Calu3 (cell line): Measurements from ENCODE around the gene FAM83B. TPM values are rescaled to one million over a fixed set of nuclear protein-coding genes. Genes with fewer than 3 reads are reported as not detected.

Source experiments
- BruUV-seq: library from RNA; stranded (reverse); fragments of 400-500 nt; replicated peaks from 2 replicates; lab custom pipeline; 2021; lab: Mats Ljungman, UMichigan
- CTCF ChIA-PET: fragments of 300-600 bp; sonication (Branson Sonifier 250); formaldehyde crosslinking; loops from one replicate; lab custom pipeline; 2022; ENCODE audit warnings: antibody characterized with exemption; lab: Charles Lee
- DNase-seq: peaks from one replicate; pipeline ENCODE4 v3.0.0; 2022
- H3K27ac Mint-ChIP-seq: one replicate; pipeline ENCODE4 v1.8.0; 2022; ENCODE audit warnings: mixed read lengths; ENCODE audit not compliant: unreplicated experiment
- H3K27me3 Mint-ChIP-seq: one replicate; pipeline ENCODE4 v1.8.0; 2022; ENCODE audit warnings: mixed read lengths; ENCODE audit not compliant: unreplicated experiment
- H3K36me3 Mint-ChIP-seq: one replicate; pipeline ENCODE4 v1.8.0; 2022; ENCODE audit warnings: mild to moderate bottlenecking, moderate library complexity, mixed read lengths; ENCODE audit not compliant: insufficient read depth, unreplicated experiment
- H3K4me1 Mint-ChIP-seq: one replicate; pipeline ENCODE4 v1.8.0; 2022; ENCODE audit warnings: mild to moderate bottlenecking, low read depth, mixed read lengths; ENCODE audit not compliant: unreplicated experiment
- H3K4me3 Mint-ChIP-seq: one replicate; pipeline ENCODE4 v1.8.0; 2022; ENCODE audit warnings: mild to moderate bottlenecking, low read depth, moderate library complexity, mixed read lengths; ENCODE audit not compliant: unreplicated experiment
- H3K9me3 Mint-ChIP-seq: one replicate; pipeline ENCODE4 v1.8.0; 2022; ENCODE audit warnings: low read depth, mixed read lengths; ENCODE audit not compliant: unreplicated experiment
- intact Hi-C: fragments of 100-400 bp; cut with micrococcal nuclease; formaldehyde crosslinking; loops from one replicate; pipeline ENCODE4 v1.10.0; 2022; ENCODE audit not compliant: unreplicated experiment
- total RNA-seq: library from RNA; stranded (reverse); gene quantifications from 2 replicates; pipeline ENCODE4 v1.2.3, GENCODE V29; 2022
- TF ChIP-seq, protein P1 (sequence below): fragments of 200-600 bp; IDR thresholded peaks from one replicate; pipeline ENCODE4 v1.8.0; 2022; ENCODE audit warnings: antibody characterized with exemption; ENCODE audit not compliant: unreplicated experiment

FAM83B gene
- total RNA-seq, 1 experiment from 2014 or later = 24.2 TPM

DNA sequence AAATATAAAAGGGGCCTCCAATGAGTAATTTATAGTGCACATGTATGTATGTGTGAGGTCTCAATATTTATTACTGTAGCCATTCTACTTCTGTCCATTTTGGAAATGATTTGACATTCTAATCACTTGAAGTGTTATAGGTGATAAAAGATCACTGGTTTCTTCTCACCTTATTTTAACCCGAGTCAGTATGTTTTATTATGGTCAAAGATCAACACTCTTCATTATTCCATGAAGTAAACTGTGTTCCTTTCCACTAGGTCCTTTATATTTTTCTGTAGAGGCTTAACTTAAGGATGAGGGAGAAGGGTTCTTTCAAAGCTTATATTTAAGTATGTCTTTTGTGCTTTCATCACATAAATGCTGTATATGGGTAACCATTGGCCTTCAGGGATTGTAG lies 47.2 kb downstream of the FAM83B start:
- Mint-ChIP-seq H3K36me3 (no peaks in the 10 kb centered on the region), H3K4me1 (peaks cover 18% of the 10 kb centered on the region), H3K4me3 (no peak overlapping the region), H3K27me3 (no peaks in the 10 kb centered on the region), H3K9me3 (no peaks in the 10 kb centered on the region), H3K27ac (no peak overlapping the region)
- intact Hi-C loops = no loop called here
- BruUV-seq = no TSS peak
- TF ChIP-seq, protein P1, sequence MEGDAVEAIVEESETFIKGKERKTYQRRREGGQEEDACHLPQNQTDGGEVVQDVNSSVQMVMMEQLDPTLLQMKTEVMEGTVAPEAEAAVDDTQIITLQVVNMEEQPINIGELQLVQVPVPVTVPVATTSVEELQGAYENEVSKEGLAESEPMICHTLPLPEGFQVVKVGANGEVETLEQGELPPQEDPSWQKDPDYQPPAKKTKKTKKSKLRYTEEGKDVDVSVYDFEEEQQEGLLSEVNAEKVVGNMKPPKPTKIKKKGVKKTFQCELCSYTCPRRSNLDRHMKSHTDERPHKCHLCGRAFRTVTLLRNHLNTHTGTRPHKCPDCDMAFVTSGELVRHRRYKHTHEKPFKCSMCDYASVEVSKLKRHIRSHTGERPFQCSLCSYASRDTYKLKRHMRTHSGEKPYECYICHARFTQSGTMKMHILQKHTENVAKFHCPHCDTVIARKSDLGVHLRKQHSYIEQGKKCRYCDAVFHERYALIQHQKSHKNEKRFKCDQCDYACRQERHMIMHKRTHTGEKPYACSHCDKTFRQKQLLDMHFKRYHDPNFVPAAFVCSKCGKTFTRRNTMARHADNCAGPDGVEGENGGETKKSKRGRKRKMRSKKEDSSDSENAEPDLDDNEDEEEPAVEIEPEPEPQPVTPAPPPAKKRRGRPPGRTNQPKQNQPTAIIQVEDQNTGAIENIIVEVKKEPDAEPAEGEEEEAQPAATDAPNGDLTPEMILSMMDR = no peak
- no peak for DNase-seq
- CTCF ChIA-PET = no interaction called here

DNA sequence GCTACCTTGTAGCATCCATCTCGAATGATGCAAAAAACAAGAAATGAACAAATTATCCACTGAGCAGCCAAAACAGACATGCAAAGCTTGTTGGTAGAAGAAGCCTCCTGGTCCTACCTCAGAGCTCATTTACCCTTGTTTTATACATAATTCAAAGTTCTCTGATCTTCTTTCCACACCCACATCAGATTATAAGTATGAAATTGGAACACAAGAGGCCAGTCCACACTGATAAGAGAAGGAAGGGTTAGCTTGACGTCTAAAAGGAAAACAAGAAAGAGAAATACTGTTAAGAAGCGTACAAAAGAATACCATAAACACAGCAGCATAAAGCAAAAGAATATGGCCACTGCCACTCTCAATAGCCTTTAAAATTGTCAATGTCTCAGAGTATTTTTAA lies 49.7 kb downstream of the FAM83B start:
- CTCF ChIA-PET = no interaction called here
- intact Hi-C loops = no loop called here

DNA sequence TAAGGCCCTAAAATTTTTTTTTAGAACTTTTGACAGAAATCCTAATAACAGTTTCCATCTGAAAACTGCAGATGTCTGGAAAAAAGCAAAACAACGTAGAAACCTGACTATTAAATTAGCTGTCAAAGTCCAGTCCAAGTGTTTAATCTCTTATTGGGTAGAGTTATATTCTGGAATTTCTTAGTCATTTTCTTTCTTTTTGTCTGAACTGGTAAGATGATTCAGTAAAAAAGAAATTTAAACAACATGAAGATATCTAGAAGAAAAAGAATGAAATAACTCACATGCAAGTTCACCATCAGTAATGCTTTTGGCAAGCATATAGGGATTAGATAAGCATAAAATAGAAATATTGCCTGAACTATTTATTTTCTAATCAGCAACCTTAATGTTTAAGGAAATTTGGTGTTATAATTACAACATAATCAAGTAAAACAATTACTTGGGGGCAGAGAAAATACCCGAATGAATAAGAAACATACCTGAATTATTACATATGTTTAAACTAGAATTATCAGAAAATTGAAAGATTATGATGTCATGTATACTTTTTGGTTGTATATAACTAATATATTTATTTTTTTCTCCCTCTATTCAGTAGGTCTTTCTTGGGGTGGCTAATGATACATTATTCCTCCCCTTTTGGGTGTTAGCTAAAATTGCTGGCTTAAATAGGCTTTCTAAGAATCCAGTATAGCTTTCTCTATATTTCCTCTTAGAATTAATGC lies 51.1 kb downstream of the FAM83B start:
- no TSS peak for BruUV-seq
- Mint-ChIP-seq H3K9me3 (no peaks in the 10 kb centered on the region), H3K4me1 (no peaks in the 10 kb centered on the region), H3K4me3 (no peak overlapping the region), H3K36me3 (no peaks in the 10 kb centered on the region), H3K27ac (no peak overlapping the region), H3K27me3 (no peaks in the 10 kb centered on the region)
- CTCF ChIA-PET = no interaction called here
- DNase-seq = no peak
- intact Hi-C loops = no loop called here
- TF ChIP-seq, protein P1 = no peak

More for the DNA sequence above, 49.7 kb downstream of the FAM83B start:
- DNase-seq = no peak
- Mint-ChIP-seq H3K36me3 (no peaks in the 10 kb centered on the region), H3K4me3 (no peak overlapping the region), H3K4me1 (peaks cover 10% of the 10 kb centered on the region), H3K27me3 (no peaks in the 10 kb centered on the region), H3K27ac (no peak overlapping the region), H3K9me3 (no peaks in the 10 kb centered on the region)
- no TSS peak for BruUV-seq
- TF ChIP-seq, protein P1 = no peak

DNA sequence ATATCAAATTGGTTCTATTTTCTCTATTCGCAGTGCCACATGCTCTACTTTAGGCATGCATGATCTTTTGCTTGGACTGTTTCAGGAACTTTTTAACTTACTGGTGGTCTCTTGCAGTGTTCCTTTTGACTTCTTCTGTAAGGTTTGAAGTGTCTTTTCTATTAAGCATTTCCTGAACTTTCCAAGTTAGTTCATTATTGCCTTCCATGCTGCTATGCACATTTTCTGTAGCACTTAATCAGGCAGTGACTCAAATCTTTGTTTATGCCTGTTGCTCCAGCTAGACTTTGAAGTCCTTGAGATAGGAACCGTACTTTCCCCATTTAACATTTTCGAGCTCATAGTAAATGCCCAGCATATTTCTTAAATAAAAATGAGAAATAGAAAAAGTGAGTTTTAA lies 52.2 kb downstream of the FAM83B start:
- CTCF ChIA-PET = no interaction called here

More for the DNA sequence above, 52.2 kb downstream of the FAM83B start:
- TF ChIP-seq, protein P1 = no peak
- H3K27ac Mint-ChIP-seq = no peak overlapping the region
- no peak for DNase-seq
- H3K9me3 Mint-ChIP-seq = no peaks in the 10 kb centered on the region
- H3K4me3 Mint-ChIP-seq = no peak overlapping the region
- intact Hi-C loops = no loop called here
- H3K36me3 Mint-ChIP-seq = no peaks in the 10 kb centered on the region
- no TSS peak for BruUV-seq
- peaks cover 3% of the 10 kb centered on the region for H3K4me1 Mint-ChIP-seq
- H3K27me3 Mint-ChIP-seq = no peaks in the 10 kb centered on the region
